ENCODE data around the gene SLC25A3. TPM values are rescaled to one million over a fixed set of nuclear protein-coding genes. Genes with fewer than 3 reads are reported as not detected.

The SLC25A3 gene
- total RNA-seq, 1 donor from 2014 or later = 957 TPM

Small RNA genes within 50 kb of the gene (small RNA-seq; reads per million reads assigned to genes)
- 0.73 reads per million, percentile 81 among the genes with 10 or more reads in this experiment for gene SNORA53 (ENCODE audit: low replicate concordance)

Other genes starting within 250 kb of the SLC25A3 start
- 147 TPM for gene TMPO, start 78.1 kb upstream of the SLC25A3 start, total RNA-seq
- 22.1 TPM for gene IKBIP, start 51.1 kb downstream of the SLC25A3 start, total RNA-seq
- 27.9 TPM for gene APAF1, start 51.6 kb downstream of the SLC25A3 start, total RNA-seq

Measured in tongue (tissue), 2 donors.